HepG2 (cell line): ENCODE measurements around the gene MFAP4. TPM values are rescaled to one million over a fixed set of nuclear protein-coding genes. Genes with fewer than 3 reads are reported as not detected.
A peak's percentile ranks its signal among the peaks of the same experiment; 100 is the strongest.

Experiments
- CENPX ChIP-seq: sonication (generic); formaldehyde crosslinking; IDR thresholded peaks from 2 replicates; pipeline ENCODE4 v1.9.0; 2021; ENCODE audit warnings: mild to moderate bottlenecking, missing genetic modification reagents, moderate library complexity
- GATAD2A ChIP-seq: IDR thresholded peaks from 2 replicates; pipeline ENCODE4 v1.6.1; 2016
- HNRNPUL1 ChIP-seq: fragments of 200-400 bp; formaldehyde crosslinking; IDR thresholded peaks from 2 replicates; pipeline ENCODE4 v1.6.1; 2017; ENCODE audit warnings: low read depth, mild to moderate bottlenecking, low read length, moderate library complexity
- MBD4 ChIP-seq: IDR thresholded peaks from 2 replicates; pipeline ENCODE4 v1.6.1; 2012; ENCODE audit warnings: low read length, inconsistent platforms, borderline replicate concordance
- MXI1 ChIP-seq: IDR thresholded peaks from 3 replicates; pipeline ENCODE4 v1.6.1; 2012; ENCODE audit warnings: low read depth, low read length, inconsistent platforms, borderline replicate concordance
- PCBP1 ChIP-seq: fragments of 200-400 bp; formaldehyde crosslinking; IDR thresholded peaks from 2 replicates; pipeline ENCODE4 v1.6.1; 2017; ENCODE audit warnings: mild to moderate bottlenecking, low read depth, low read length, borderline replicate concordance
- PCBP2 ChIP-seq: fragments of 200-400 bp; formaldehyde crosslinking; optimal IDR thresholded peaks from 2 replicates; pipeline ENCODE3; 2018; ENCODE audit warnings: low read length, low read depth; ENCODE audit not compliant: poor library complexity, severe bottlenecking
- PRMT3 ChIP-seq: sonication (generic); formaldehyde crosslinking; IDR thresholded peaks from 2 replicates; pipeline ENCODE4 v1.8.1; 2022; ENCODE audit warnings: low read depth, mild to moderate bottlenecking, moderate library complexity, missing genetic modification reagents, borderline replicate concordance
- ZBTB8A ChIP-seq: sonication (generic); formaldehyde crosslinking; IDR thresholded peaks from 2 replicates; pipeline ENCODE4 v1.4.0; 2020; ENCODE audit warnings: mild to moderate bottlenecking, low read depth, missing genetic modification reagents, borderline replicate concordance
- ZNF12 ChIP-seq: sonication (generic); formaldehyde crosslinking; IDR thresholded peaks from 2 replicates; pipeline ENCODE4 v1.5.0; 2020; ENCODE audit warnings: missing genetic modification reagents
- ZNF782 ChIP-seq: sonication (generic); formaldehyde crosslinking; IDR thresholded peaks from 2 replicates; pipeline ENCODE4 v1.4.0; 2020; ENCODE audit warnings: missing genetic modification reagents, mild to moderate bottlenecking, borderline replicate concordance
- ZSCAN12 ChIP-seq: sonication (generic); formaldehyde crosslinking; IDR thresholded peaks from 2 replicates; pipeline ENCODE4 v1.9.0; 2021; ENCODE audit warnings: mild to moderate bottlenecking, missing genetic modification reagents
- polyA plus RNA-seq, 8 experiments: library from polyadenylated mRNA; depleted of rRNA in 3 of 8; stranded (reverse) in 7 of 8; unstranded in 1 of 8; fragments of >200 nt; fragmentation: Illumina TruSeq in 4 of 8; extraction: Trizol in 4 of 8; gene quantifications; 2 replicates each; pipeline versions ENCODE4 v1.2.1 to v1.2.3, GENCODE V29; 2011 to 2016; ENCODE audit warnings: low read depth in 4 of 8, missing spikeins in 1 of 8, mixed read lengths in 1 of 8; ENCODE audit not compliant: insufficient read depth in 1 of 8
- total RNA-seq, 5 experiments: library from RNA; depleted of rRNA; stranded (reverse); fragments of >200 nt; fragmentation: Illumina TruSeq; extraction: Trizol; gene quantifications; 2 replicates each; pipeline ENCODE4 v1.2.3, GENCODE V29; 2016; ENCODE audit warnings: low read depth in 1 of 5
- TF ChIP-seq, protein P1 (sequence below): sonication (generic); formaldehyde crosslinking; IDR thresholded peaks from 2 replicates; pipeline ENCODE4 v1.5.0; 2020; ENCODE audit warnings: mild to moderate bottlenecking, missing genetic modification reagents, borderline replicate concordance
- TF ChIP-seq, protein P2 (sequence below): sonication (generic); formaldehyde crosslinking; IDR thresholded peaks from 2 replicates; pipeline ENCODE4 v1.5.0; 2020; ENCODE audit warnings: mild to moderate bottlenecking, missing genetic modification reagents, borderline replicate concordance
- TF ChIP-seq, protein P3 (sequence below): sonication (generic); formaldehyde crosslinking; IDR thresholded peaks from 2 replicates; pipeline ENCODE4 v1.4.0; 2020; ENCODE audit warnings: mild to moderate bottlenecking, low read depth, missing genetic modification reagents

The MFAP4 gene
- total and polyA plus RNA-seq, 2 of the 13 experiments (the other 11 are each of a cell fraction or from before 2014, with no cell fraction given): 0.08 TPM; not detected in 1

DNA sequence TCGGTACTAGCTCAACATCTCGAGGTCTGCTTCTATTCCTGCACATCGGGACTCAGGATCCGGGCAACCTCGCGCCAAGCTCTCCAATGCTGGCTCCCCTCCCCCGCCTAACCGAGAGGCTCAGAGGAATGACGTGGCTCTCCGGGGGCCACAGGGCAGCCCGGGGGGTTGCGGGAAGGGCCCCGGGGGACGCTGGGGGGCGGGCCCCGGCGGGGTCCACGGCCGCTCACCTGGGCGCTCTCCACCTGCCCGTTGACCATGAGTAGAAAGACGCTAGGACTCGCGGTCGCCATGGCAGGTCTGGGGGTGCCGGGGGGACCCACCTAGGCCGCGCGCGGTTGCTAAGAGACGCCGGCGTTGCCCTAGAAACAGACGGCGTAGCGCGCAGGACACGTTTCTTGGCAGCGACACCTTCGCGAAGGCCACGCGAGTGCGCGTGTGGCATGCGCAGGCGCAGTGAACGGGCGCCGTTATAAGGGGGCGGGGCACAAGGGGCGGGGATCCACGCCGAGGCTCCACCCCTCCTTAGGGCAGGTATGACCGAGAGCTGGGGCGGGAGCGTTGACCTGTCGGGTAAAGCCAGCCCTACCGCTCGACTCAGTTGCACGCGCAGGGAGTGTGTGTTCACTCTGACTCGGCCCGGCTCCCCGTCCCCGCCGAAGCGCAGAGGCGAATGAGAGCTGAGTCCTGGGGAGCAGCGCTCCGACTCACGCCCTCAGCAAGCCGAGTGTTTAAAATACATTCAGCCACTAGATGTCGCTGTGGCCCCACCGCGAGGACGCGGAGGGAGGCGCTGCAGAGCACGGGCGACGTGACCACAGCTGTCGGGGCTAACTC, 24.5 kb downstream of the MFAP4 start, which contains the start of gene B9D1 (continued):
- TF ChIP-seq ZNF12 (CRISPR knock-in tag) (0 out of 2 replicates have a peak, but pooled peaks have one; percentile 11), GATAD2A (CRISPR knock-in tag) (peak; percentile 68), PRMT3 (CRISPR knock-in tag) (no peak), ZSCAN12 (CRISPR knock-in tag) (no peak), MBD4 (no peak), HNRNPUL1 (no peak), ZNF782 (peak; percentile 45; the same call in 1 of the 2 replicates), PCBP2 (no peak), CENPX (CRISPR knock-in tag) (no peak), MXI1 (peak; percentile 97; the same call in 2 of the 3 replicates), PCBP1 (no peak), ZBTB8A (CRISPR knock-in tag) (peak; percentile 34; the same call in 1 of the 2 replicates)
- TF ChIP-seq, protein P1, sequence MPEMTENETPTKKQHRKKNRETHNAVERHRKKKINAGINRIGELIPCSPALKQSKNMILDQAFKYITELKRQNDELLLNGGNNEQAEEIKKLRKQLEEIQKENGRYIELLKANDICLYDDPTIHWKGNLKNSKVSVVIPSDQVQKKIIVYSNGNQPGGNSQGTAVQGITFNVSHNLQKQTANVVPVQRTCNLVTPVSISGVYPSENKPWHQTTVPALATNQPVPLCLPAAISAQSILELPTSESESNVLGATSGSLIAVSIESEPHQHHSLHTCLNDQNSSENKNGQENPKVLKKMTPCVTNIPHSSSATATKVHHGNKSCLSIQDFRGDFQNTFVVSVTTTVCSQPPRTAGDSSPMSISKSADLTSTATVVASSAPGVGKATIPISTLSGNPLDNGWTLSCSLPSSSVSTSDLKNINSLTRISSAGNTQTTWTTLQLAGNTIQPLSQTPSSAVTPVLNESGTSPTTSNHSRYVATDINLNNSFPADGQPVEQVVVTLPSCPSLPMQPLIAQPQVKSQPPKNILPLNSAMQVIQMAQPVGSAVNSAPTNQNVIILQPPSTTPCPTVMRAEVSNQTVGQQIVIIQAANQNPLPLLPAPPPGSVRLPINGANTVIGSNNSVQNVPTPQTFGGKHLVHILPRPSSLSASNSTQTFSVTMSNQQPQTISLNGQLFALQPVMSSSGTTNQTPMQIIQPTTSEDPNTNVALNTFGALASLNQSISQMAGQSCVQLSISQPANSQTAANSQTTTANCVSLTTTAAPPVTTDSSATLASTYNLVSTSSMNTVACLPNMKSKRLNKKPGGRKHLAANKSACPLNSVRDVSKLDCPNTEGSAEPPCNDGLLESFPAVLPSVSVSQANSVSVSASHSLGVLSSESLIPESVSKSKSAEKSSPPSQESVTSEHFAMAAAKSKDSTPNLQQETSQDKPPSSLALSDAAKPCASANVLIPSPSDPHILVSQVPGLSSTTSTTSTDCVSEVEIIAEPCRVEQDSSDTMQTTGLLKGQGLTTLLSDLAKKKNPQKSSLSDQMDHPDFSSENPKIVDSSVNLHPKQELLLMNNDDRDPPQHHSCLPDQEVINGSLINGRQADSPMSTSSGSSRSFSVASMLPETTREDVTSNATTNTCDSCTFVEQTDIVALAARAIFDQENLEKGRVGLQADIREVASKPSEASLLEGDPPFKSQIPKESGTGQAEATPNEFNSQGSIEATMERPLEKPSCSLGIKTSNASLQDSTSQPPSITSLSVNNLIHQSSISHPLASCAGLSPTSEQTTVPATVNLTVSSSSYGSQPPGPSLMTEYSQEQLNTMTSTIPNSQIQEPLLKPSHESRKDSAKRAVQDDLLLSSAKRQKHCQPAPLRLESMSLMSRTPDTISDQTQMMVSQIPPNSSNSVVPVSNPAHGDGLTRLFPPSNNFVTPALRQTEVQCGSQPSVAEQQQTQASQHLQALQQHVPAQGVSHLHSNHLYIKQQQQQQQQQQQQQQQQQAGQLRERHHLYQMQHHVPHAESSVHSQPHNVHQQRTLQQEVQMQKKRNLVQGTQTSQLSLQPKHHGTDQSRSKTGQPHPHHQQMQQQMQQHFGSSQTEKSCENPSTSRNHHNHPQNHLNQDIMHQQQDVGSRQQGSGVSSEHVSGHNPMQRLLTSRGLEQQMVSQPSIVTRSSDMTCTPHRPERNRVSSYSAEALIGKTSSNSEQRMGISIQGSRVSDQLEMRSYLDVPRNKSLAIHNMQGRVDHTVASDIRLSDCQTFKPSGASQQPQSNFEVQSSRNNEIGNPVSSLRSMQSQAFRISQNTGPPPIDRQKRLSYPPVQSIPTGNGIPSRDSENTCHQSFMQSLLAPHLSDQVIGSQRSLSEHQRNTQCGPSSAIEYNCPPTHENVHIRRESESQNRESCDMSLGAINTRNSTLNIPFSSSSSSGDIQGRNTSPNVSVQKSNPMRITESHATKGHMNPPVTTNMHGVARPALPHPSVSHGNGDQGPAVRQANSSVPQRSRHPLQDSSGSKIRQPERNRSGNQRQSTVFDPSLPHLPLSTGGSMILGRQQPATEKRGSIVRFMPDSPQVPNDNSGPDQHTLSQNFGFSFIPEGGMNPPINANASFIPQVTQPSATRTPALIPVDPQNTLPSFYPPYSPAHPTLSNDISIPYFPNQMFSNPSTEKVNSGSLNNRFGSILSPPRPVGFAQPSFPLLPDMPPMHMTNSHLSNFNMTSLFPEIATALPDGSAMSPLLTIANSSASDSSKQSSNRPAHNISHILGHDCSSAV (CRISPR knock-in tag): no peak
- TF ChIP-seq, protein P2, sequence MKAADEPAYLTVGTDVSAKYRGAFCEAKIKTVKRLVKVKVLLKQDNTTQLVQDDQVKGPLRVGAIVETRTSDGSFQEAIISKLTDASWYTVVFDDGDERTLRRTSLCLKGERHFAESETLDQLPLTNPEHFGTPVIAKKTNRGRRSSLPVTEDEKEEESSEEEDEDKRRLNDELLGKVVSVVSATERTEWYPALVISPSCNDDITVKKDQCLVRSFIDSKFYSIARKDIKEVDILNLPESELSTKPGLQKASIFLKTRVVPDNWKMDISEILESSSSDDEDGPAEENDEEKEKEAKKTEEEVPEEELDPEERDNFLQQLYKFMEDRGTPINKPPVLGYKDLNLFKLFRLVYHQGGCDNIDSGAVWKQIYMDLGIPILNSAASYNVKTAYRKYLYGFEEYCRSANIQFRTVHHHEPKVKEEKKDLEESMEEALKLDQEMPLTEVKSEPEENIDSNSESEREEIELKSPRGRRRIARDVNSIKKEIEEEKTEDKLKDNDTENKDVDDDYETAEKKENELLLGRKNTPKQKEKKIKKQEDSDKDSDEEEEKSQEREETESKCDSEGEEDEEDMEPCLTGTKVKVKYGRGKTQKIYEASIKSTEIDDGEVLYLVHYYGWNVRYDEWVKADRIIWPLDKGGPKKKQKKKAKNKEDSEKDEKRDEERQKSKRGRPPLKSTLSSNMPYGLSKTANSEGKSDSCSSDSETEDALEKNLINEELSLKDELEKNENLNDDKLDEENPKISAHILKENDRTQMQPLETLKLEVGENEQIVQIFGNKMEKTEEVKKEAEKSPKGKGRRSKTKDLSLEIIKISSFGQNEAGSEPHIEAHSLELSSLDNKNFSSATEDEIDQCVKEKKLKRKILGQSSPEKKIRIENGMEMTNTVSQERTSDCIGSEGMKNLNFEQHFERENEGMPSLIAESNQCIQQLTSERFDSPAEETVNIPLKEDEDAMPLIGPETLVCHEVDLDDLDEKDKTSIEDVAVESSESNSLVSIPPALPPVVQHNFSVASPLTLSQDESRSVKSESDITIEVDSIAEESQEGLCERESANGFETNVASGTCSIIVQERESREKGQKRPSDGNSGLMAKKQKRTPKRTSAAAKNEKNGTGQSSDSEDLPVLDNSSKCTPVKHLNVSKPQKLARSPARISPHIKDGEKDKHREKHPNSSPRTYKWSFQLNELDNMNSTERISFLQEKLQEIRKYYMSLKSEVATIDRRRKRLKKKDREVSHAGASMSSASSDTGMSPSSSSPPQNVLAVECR (CRISPR knock-in tag): peak; percentile 94
- TF ChIP-seq, protein P3, sequence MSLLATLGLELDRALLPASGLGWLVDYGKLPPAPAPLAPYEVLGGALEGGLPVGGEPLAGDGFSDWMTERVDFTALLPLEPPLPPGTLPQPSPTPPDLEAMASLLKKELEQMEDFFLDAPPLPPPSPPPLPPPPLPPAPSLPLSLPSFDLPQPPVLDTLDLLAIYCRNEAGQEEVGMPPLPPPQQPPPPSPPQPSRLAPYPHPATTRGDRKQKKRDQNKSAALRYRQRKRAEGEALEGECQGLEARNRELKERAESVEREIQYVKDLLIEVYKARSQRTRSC (CRISPR knock-in tag): no peak
